Cardiac fibroblast (primary cell): ENCODE results near the gene CRACDL.

Experiments used
- DNase-seq, 2 donors: peaks; one replicate each; pipeline versions ENCODE4 v3.0.0 to v3.0.0-alpha.2; 2010; ENCODE audit warnings: low read depth in 2 of 2
- H3K4me3 ChIP-seq, 2 donors: replicated peaks in 1 of 2; 1 replicate in 1 of 2; 2 replicates in 1 of 2; pipeline ENCODE4 v1.5.1; 2011; ENCODE audit warnings: low read depth in 2 of 2, low read length in 2 of 2, mild to moderate bottlenecking in 2 of 2, moderate library complexity in 1 of 2
- TF ChIP-seq, protein P1 (sequence below): IDR thresholded peaks from one replicate; pipeline ENCODE4 v1.5.1; 2011; ENCODE audit warnings: low read depth, mild to moderate bottlenecking, low read length, inconsistent platforms

CRACDL gene, protein sequence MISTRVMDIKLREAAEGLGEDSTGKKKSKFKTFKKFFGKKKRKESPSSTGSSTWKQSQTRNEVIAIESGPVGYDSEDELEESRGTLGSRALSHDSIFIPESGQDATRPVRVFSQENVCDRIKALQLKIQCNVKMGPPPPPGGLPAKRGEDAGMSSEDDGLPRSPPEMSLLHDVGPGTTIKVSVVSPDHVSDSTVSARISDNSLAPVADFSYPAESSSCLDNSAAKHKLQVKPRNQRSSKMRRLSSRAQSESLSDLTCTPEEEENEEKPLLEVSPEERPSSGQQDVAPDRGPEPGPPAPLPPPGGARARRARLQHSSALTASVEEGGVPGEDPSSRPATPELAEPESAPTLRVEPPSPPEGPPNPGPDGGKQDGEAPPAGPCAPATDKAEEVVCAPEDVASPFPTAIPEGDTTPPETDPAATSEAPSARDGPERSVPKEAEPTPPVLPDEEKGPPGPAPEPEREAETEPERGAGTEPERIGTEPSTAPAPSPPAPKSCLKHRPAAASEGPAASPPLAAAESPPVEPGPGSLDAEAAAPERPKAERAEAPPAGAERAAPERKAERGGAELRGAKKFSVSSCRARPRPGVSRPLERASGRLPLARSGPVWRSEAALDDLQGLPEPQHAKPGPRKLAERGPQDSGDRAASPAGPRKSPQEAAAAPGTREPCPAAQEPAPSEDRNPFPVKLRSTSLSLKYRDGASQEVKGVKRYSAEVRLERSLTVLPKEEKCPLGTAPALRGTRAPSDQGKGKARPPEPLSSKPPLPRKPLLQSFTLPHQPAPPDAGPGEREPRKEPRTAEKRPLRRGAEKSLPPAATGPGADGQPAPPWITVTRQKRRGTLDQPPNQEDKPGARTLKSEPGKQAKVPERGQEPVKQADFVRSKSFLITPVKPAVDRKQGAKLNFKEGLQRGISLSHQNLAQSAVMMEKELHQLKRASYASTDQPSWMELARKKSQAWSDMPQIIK

DNA sequence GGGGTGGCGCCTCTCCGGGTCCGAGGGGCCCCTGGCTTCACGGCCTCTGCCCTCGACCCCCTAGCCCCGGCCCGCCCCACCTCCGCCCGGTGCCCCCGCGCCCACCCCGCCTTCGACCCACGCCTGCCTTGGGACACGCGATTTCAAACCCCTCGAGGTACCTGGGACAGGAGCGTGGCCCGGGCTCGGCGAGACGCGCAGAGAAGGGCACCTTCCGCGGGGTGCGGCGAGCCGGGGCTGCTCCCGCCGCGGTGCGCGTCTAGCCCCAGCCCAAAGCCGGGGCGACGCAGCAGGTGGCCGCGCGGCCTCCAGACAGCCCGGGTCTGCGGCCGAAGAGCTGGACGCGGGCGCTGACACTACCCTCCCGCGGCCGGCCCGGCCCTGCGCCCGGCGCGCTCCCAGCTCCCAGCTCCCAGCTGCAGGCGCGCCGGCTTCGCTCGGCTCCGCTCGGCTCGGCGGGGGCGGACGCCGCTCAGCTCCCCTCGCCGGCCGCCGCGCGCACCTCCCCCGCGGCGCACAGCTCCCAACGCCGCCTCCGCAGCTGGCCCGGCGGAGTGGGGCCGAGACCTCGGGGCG lies at the start of gene CRACDL:
CRACDL (minus strand) TSS at position 449 of the 576 bp plus-strand sequence. CDS start 89,425 bp downstream, outside the sequence.
- DNase-seq = no peak
- TF ChIP-seq, protein P1, sequence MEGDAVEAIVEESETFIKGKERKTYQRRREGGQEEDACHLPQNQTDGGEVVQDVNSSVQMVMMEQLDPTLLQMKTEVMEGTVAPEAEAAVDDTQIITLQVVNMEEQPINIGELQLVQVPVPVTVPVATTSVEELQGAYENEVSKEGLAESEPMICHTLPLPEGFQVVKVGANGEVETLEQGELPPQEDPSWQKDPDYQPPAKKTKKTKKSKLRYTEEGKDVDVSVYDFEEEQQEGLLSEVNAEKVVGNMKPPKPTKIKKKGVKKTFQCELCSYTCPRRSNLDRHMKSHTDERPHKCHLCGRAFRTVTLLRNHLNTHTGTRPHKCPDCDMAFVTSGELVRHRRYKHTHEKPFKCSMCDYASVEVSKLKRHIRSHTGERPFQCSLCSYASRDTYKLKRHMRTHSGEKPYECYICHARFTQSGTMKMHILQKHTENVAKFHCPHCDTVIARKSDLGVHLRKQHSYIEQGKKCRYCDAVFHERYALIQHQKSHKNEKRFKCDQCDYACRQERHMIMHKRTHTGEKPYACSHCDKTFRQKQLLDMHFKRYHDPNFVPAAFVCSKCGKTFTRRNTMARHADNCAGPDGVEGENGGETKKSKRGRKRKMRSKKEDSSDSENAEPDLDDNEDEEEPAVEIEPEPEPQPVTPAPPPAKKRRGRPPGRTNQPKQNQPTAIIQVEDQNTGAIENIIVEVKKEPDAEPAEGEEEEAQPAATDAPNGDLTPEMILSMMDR = no peak
- peak within 1 kb of the TSS in 1 of 2 donors; percentile 34 for H3K4me3 ChIP-seq

- TF ChIP-seq, protein P1 = no peak
Measured at GRCh38 chr2:98975611-98976010, 39.6 kb upstream of the CRACDL start.

DNA sequence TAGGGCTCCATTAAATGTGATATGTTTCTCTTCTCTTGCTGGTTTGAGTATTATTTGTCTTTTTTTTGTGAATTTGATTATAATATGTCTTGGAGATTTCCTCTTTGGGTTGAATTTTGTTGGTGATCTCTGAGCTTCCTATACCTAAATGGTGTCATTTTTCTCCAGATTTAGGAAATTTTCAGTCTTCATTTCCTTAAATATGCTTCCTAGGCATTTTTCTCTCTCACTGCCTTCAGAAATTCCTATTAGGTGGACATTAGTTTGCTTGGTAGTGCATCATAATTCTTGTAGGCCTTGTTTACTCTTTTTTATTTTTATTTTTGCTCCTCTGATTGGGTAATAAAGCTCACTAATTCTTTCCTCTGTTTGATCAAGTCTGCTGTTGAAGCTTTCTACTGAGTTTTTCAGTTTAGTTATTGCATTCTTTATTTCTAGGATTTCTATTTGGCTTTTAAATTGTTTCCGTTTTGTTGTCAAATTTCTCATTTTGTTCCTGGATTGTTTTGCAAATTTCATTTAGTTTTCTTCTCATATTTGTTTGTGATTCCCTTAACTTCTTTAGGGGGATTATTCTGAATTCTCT lies 36.6 kb upstream of the CRACDL start:
- TF ChIP-seq, protein P1 = no peak
- DNase-seq = no peak
- no peak overlapping the region for H3K4me3 ChIP-seq

More at GRCh38 chr2:98975611-98976010, 39.6 kb upstream of the CRACDL start:
- no peak for DNase-seq
- no peak overlapping the region for H3K4me3 ChIP-seq

DNA sequence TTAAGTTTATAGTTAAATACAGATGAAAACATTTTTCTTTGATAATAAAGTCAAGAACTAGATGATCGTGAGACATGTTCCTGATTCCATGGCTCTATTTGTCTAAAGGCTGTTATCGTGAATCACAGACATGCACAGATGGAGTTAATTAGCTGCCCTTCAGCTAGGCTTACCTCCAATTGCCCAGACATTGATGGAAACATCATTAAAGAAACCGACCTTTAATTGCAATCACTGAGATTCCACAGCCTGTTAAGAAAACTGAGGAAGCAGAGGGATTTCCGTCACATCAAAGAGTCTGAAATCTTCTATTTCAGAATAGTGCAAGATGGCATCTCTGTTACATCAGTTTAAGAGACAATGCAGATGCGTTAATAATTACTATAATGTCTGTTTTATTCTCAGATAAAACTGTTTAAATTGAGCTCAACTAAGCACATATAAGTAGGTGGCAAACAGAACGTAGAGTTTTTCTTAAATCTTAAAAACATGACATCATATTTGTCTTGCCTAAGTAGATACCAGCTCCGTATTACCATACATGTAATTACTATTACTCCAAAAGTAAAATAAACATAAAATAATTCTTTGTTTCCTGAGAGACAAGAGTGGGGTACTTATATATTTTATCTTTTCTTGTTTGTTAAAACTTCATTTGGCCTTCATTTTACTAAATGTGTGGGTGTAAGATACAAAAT lies 23.9 kb upstream of the CRACDL start:
- no peak overlapping the region for H3K4me3 ChIP-seq
- no peak for DNase-seq
- TF ChIP-seq, protein P1 = no peak

GRCh38 chr2:98952966-98953365 lies 16.9 kb upstream of the CRACDL start:
- TF ChIP-seq, protein P1 = no peak
- DNase-seq = peak in 1 of 2 donors; percentile 63
- no peak overlapping the region for H3K4me3 ChIP-seq
